ENCODE data around the gene CPNE1. TPM values are rescaled to one million over a fixed set of nuclear protein-coding genes. Genes with fewer than 3 reads are reported as not detected.
A peak's percentile ranks its signal among the peaks of the same experiment; 100 is the strongest.

CPNE1 gene
- polyA plus RNA-seq, 3 donors: 153 to 210 (median 167) TPM

DNA sequence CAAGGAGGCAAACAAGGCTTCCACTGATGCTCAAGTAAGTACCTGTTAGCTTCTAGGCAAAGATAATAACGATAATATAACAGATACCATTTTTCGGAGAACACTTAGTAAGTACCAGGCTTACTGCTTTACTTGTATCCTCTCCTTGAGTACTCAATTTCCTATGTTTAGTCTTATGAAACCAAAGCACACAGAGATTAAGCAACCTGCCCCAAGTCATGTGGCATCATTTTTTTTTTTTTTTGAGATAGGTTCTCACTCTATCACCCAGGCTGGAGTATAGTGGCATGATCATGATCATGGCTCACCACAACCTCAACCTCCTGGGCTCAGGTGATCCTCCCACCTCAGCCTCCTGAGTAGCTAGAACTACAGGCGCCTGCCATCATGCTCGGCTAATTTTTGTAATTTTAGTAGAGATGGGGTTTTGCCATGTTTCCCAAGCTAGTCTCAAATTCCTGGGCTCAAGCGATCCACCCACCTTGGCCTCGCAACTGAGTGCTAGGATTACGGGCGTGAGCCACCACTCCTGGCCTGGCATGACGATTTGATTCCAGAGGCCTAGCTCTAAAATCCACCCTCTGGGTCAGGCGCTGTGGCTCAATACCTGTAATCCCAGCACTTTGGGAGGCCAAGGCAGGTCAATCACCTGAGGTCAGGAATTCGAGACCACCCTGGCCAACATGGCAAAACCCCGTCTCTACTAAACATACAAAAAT lies 35.1 kb downstream of the CPNE1 start:
- 87% methylated on average over 8 of the region's 12 CpGs for WGBS (ENCODE audit: insufficient coverage)
- no peak overlapping the region for H3K4me3 Mint-ChIP-seq
- H3K27me3 Mint-ChIP-seq (ENCODE audit: low read depth in 3 of 3): peaks cover 0 to 2% (median 0%) of the 10 kb centered on the region in 3 donors

DNA sequence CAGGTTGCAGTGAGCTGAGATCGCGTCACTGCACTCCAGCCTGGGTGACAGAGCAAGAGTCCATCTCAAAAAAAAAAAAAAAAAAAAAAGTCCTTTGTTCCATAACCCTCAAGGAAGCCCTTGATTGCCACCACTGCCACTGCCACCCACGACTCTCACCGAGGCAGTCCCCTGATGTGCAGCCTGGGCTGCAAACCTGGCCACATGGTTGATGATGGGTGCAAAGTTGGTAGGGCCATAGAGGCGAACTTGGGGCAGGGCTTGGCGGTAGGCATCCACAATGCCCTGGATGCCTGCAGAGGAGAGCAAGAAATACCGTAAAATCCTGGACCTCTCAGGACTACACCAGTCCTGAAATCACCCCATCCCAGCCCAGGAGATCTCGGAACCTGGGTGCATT lies 37.6 kb downstream of the CPNE1 start:
- H3K36me3 Mint-ChIP-seq: peaks cover 50 to 76% of the 10 kb centered on the region in 2 donors
- TF ChIP-seq, protein P1, sequence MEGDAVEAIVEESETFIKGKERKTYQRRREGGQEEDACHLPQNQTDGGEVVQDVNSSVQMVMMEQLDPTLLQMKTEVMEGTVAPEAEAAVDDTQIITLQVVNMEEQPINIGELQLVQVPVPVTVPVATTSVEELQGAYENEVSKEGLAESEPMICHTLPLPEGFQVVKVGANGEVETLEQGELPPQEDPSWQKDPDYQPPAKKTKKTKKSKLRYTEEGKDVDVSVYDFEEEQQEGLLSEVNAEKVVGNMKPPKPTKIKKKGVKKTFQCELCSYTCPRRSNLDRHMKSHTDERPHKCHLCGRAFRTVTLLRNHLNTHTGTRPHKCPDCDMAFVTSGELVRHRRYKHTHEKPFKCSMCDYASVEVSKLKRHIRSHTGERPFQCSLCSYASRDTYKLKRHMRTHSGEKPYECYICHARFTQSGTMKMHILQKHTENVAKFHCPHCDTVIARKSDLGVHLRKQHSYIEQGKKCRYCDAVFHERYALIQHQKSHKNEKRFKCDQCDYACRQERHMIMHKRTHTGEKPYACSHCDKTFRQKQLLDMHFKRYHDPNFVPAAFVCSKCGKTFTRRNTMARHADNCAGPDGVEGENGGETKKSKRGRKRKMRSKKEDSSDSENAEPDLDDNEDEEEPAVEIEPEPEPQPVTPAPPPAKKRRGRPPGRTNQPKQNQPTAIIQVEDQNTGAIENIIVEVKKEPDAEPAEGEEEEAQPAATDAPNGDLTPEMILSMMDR (IDR thresholded peaks at IDR 0.05): no peak

More for the DNA sequence above, 35.1 kb downstream of the CPNE1 start:
- Histone ChIP-seq H3K27ac (ENCODE audit: low read depth in 1 of 2, low read length in 2 of 2) (peak overlapping the region in 1 of 2 donors; percentile 39), H3K27me3 (ENCODE audit: control insufficient read depth in 2 of 2, insufficient read depth in 2 of 2, low read length in 2 of 2) (no peaks in the 10 kb centered on the region), H3K9me3 (replicated peaks in 1 of 2; ENCODE audit: control insufficient read depth in 1 of 2, insufficient read depth in 1 of 2, low read length in 2 of 2) (no peaks in the 10 kb centered on the region), H3K4me2 (replicated peaks; ENCODE audit: extremely low read depth, low read length, poor library complexity, severe bottlenecking) (no peak overlapping the region), H3K79me2 (ENCODE audit: insufficient read depth, low read length) (no peaks in the 10 kb centered on the region), H4K20me1 (ENCODE audit: insufficient read depth, low read length) (peaks cover 23% of the 10 kb centered on the region), H3K4me1 (ENCODE audit: control insufficient read depth in 1 of 2, insufficient read depth in 2 of 2, low read length in 2 of 2) (peaks cover 11% of the 10 kb centered on the region in 2 donors), H3K9ac (ENCODE audit: insufficient read depth, low read length, poor library complexity, severe bottlenecking) (no peak overlapping the region), H3K36me3 (replicated peaks in 1 of 2; ENCODE audit: control insufficient read depth in 1 of 2, insufficient read depth in 2 of 2, low read length in 2 of 2) (peaks cover 54 to 71% of the 10 kb centered on the region in 2 donors), H3K4me3 (replicated peaks in 1 of 3; ENCODE audit: low read depth in 2 of 3, low read length in 3 of 3) (no peak overlapping the region), H2AFZ (ENCODE audit: insufficient read depth, low read depth, low read length, poor library complexity, severe bottlenecking) (no peak overlapping the region)
- intact Hi-C loops (cut with micrococcal nuclease): no loop called here
- TF ChIP-seq, protein P1 (IDR thresholded peaks at IDR 0.05): no peak
- Mint-ChIP-seq H3K4me1 (peaks cover 14% of the 10 kb centered on the region), H3K9me3 (no peaks in the 10 kb centered on the region), H3K27ac (peak overlapping the region; percentile 31 to 78 (median 61)), H3K36me3 (peaks cover 54 to 75% of the 10 kb centered on the region in 2 donors)
- peak in 2 of 3 donors; percentile 30 to 33 for DNase-seq

More for the DNA sequence above, 37.6 kb downstream of the CPNE1 start:
- Histone ChIP-seq H3K9me3 (replicated peaks in 1 of 2; ENCODE audit: control insufficient read depth in 1 of 2, insufficient read depth in 1 of 2, low read length in 2 of 2) (no peaks in the 10 kb centered on the region), H4K20me1 (ENCODE audit: insufficient read depth, low read length) (peaks cover 13% of the 10 kb centered on the region), H3K4me1 (ENCODE audit: control insufficient read depth in 1 of 2, insufficient read depth in 2 of 2, low read length in 2 of 2) (peaks cover 11% of the 10 kb centered on the region in 2 donors), H3K4me3 (replicated peaks in 1 of 3; ENCODE audit: low read depth in 2 of 3, low read length in 3 of 3) (no peak overlapping the region), H3K27me3 (ENCODE audit: control insufficient read depth in 2 of 2, insufficient read depth in 2 of 2, low read length in 2 of 2) (no peaks in the 10 kb centered on the region), H3K36me3 (replicated peaks in 1 of 2; ENCODE audit: control insufficient read depth in 1 of 2, insufficient read depth in 2 of 2, low read length in 2 of 2) (peaks cover 49 to 62% of the 10 kb centered on the region in 2 donors), H2AFZ (ENCODE audit: insufficient read depth, low read depth, low read length, poor library complexity, severe bottlenecking) (no peak overlapping the region), H3K4me2 (replicated peaks; ENCODE audit: extremely low read depth, low read length, poor library complexity, severe bottlenecking) (no peak overlapping the region), H3K9ac (ENCODE audit: insufficient read depth, low read length, poor library complexity, severe bottlenecking) (no peak overlapping the region), H3K27ac (ENCODE audit: low read depth in 1 of 2, low read length in 2 of 2) (no peak overlapping the region), H3K79me2 (ENCODE audit: insufficient read depth, low read length) (no peaks in the 10 kb centered on the region)
- Mint-ChIP-seq H3K4me1 (peaks cover 14% of the 10 kb centered on the region), H3K27ac (peak overlapping the region in 2 of 7 donors; percentile 20 to 65), H3K4me3 (no peak overlapping the region), H3K27me3 (ENCODE audit: low read depth in 3 of 3) (peaks cover 0 to 2% (median under 1%) of the 10 kb centered on the region in 3 donors), H3K9me3 (no peaks in the 10 kb centered on the region)
- WGBS (ENCODE audit: insufficient coverage): 100% methylated on average over 2 of the region's 8 CpGs
- DNase-seq: no peak
- intact Hi-C loops (cut with micrococcal nuclease): no loop called here
